Measurements from ENCODE around the gene SRCIN1. TPM values are rescaled to one million over a fixed set of nuclear protein-coding genes. Genes with fewer than 3 reads are reported as not detected.

The SRCIN1 gene
- total and polyA plus RNA-seq, 2 donors (not counting 1 experiment from before 2014, with no cell fraction given): 0.44 to 1.1 TPM

DNA sequence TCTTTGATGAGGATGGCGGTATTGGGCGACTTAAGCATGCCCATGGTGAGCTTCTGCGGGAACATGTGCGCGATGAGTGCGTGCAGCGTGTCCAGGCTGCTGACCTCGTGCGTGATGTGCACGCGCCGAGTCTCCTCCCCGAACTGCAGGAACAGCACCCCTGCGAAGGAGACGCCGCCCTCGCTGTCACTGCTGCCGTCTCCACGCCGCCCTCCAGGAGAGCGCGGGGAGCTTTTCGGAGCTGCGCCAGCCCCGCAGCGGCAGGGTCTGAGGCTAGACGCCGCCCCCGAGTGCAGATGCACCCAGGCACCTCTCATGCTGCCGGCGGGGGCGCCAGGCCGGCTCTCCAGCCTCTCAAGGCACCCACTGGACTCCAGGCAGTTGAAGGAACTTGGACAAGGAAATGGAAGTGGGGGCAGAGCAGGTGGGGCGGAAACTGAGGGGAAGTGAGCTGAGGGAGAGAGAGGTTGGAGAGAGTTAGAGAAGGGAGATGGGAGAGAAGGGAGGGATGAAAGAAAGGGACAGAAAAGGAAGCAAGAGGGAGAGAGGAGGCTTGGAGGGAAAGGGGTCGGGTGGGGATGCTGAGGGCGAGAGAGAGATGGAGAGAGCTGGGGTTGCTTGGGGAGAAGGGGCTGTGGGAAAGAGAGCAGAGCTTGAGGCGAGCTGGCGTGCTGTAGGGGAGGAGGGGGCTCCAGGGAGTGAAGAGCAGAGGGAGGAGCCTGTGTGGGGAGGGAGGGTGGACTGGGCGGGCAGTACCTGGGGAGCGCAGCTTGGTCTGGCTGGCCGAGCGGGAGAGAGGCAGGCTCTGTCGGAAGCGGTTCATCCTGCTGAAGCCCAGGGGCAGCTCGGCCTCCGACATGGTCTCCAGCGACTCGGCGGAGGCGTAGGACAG, 42.1 kb downstream of the SRCIN1 start:
- DNase-seq: peak; percentile 40
- peak overlapping the region; percentile 11 for H3K9ac ChIP-seq (ENCODE audit: low read length)
- WGBS (ENCODE audit: insufficient coverage): 10% methylated on average over 50 of the region's 50 CpGs
- Mint-ChIP-seq H3K4me1 (peaks cover 35% of the 10 kb centered on the region), H3K27me3 (peaks cover 54% of the 10 kb centered on the region), H3K27ac (peak overlapping the region; percentile 26), H3K4me3 (no peak overlapping the region), H3K9me3 (ENCODE audit: insufficient read depth) (no peaks in the 10 kb centered on the region)
- ATAC-seq (ENCODE audit: low read depth): no peak
- peaks cover 0 to 47% (median 1%) of the 10 kb centered on the region in 3 donors for H3K9me3 ChIP-seq (ENCODE audit: control extremely low read depth in 1 of 3, control insufficient read depth in 2 of 3, insufficient read depth in 1 of 3, low read length in 2 of 3)
- H3K79me2 ChIP-seq (ENCODE audit: control insufficient read depth, insufficient read depth, low read length): no peaks in the 10 kb centered on the region
- intact Hi-C loops (cut with micrococcal nuclease): no loop called here
- H3K27me3 ChIP-seq (replicated peaks in 1 of 4; ENCODE audit: control extremely low read depth in 1 of 4, control insufficient read depth in 3 of 4, insufficient read depth in 4 of 4, low read length in 3 of 4): peaks cover 0 to 84% (median 66%) of the 10 kb centered on the region in 4 experiments
- H3K4me3 ChIP-seq (ENCODE audit: control extremely low read depth in 1 of 5, extremely low read depth in 1 of 5, insufficient read depth in 1 of 5, low read depth in 2 of 5, low read length in 4 of 5): no peak overlapping the region
- CTCF ChIA-PET: interaction anchor here (1.1 to 1.5 kb wide), 3 partner anchors 19 to 113 kb away, joined by 3 to 4 read pairs (median 3); no protein-coding TSS in a partner anchor
- TF ChIP-seq EZH2 (IDR thresholded peaks at IDR 0.05; ENCODE audit: borderline replicate concordance, insufficient read depth, low read depth, low read length, poor library complexity, severe bottlenecking): no peak
- TF ChIP-seq, protein P1, sequence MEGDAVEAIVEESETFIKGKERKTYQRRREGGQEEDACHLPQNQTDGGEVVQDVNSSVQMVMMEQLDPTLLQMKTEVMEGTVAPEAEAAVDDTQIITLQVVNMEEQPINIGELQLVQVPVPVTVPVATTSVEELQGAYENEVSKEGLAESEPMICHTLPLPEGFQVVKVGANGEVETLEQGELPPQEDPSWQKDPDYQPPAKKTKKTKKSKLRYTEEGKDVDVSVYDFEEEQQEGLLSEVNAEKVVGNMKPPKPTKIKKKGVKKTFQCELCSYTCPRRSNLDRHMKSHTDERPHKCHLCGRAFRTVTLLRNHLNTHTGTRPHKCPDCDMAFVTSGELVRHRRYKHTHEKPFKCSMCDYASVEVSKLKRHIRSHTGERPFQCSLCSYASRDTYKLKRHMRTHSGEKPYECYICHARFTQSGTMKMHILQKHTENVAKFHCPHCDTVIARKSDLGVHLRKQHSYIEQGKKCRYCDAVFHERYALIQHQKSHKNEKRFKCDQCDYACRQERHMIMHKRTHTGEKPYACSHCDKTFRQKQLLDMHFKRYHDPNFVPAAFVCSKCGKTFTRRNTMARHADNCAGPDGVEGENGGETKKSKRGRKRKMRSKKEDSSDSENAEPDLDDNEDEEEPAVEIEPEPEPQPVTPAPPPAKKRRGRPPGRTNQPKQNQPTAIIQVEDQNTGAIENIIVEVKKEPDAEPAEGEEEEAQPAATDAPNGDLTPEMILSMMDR (IDR thresholded peaks at IDR 0.05): no peak
- peaks cover 43 to 48% of the 10 kb centered on the region in 2 donors for H3K4me1 ChIP-seq (ENCODE audit: control insufficient read depth in 2 of 2, insufficient read depth in 2 of 2, low read length in 2 of 2)
- H4K20me1 ChIP-seq (ENCODE audit: control insufficient read depth, insufficient read depth, low read length, poor library complexity, severe bottlenecking): peaks cover 6% of the 10 kb centered on the region
- no peaks in the 10 kb centered on the region for H3K36me3 ChIP-seq (replicated peaks in 1 of 2; ENCODE audit: control extremely low read depth in 1 of 2, control insufficient read depth in 1 of 2, extremely low read depth in 1 of 2, insufficient read depth in 2 of 2, low read length in 1 of 2)
- H2AFZ ChIP-seq (ENCODE audit: insufficient read depth, low read depth, low read length, poor library complexity, severe bottlenecking): no peak overlapping the region
- H3K27ac ChIP-seq (ENCODE audit: low read length in 2 of 2): no peak overlapping the region
- POLR2A ChIA-PET: no interaction called here
- peak overlapping the region; percentile 64 for H3K4me2 ChIP-seq (replicated peaks; ENCODE audit: low read depth, low read length, poor library complexity, severe bottlenecking)

DNA sequence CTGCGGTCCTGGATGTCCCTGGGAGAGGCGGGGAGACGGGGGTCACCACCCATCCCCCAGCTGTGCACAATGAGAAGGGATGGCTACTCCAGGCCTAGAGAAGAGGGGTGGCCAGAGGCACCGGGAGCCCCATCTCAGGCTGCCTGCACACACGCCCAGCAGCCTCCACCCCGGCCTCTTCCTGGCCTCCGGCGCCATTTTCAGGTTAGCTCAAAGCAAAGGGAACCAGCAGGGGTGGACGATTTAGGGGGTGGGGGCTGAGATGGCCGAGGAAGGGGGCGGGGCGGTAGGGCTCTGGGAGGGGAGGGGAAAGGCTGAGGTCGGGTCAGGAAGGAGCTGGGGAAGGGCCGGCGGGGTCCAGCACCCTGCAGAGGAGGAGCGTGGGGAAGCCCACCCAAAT, 42.8 kb downstream of the SRCIN1 start:
- CTCF ChIA-PET: interaction anchor here (1.1 to 1.5 kb wide), 2 partner anchors 22 to 114 kb away, joined by 3 read pairs; no protein-coding TSS in a partner anchor
- Histone ChIP-seq H4K20me1 (ENCODE audit: control insufficient read depth, insufficient read depth, low read length, poor library complexity, severe bottlenecking) (peaks cover 6% of the 10 kb centered on the region), H3K9ac (ENCODE audit: low read length) (no peak overlapping the region), H3K79me2 (ENCODE audit: control insufficient read depth, insufficient read depth, low read length) (no peaks in the 10 kb centered on the region), H3K27ac (ENCODE audit: low read length in 2 of 2) (no peak overlapping the region), H3K4me2 (replicated peaks; ENCODE audit: low read depth, low read length, poor library complexity, severe bottlenecking) (peak overlapping the region; percentile 64), H3K9me3 (ENCODE audit: control extremely low read depth in 1 of 3, control insufficient read depth in 2 of 3, insufficient read depth in 1 of 3, low read length in 2 of 3) (peaks cover 0 to 43% (median 1%) of the 10 kb centered on the region in 3 donors), H3K4me1 (ENCODE audit: control insufficient read depth in 2 of 2, insufficient read depth in 2 of 2, low read length in 2 of 2) (peaks cover 43 to 48% of the 10 kb centered on the region in 2 donors), H2AFZ (ENCODE audit: insufficient read depth, low read depth, low read length, poor library complexity, severe bottlenecking) (no peak overlapping the region), H3K4me3 (ENCODE audit: control extremely low read depth in 1 of 5, extremely low read depth in 1 of 5, insufficient read depth in 1 of 5, low read depth in 2 of 5, low read length in 4 of 5) (no peak overlapping the region), H3K27me3 (replicated peaks in 1 of 4; ENCODE audit: control extremely low read depth in 1 of 4, control insufficient read depth in 3 of 4, insufficient read depth in 4 of 4, low read length in 3 of 4) (peaks cover 0 to 77% (median 60%) of the 10 kb centered on the region in 4 experiments), H3K36me3 (replicated peaks in 1 of 2; ENCODE audit: control extremely low read depth in 1 of 2, control insufficient read depth in 1 of 2, extremely low read depth in 1 of 2, insufficient read depth in 2 of 2, low read length in 1 of 2) (no peaks in the 10 kb centered on the region)
- Mint-ChIP-seq H3K27ac (no peak overlapping the region), H3K27me3 (peaks cover 47% of the 10 kb centered on the region), H3K9me3 (ENCODE audit: insufficient read depth) (no peaks in the 10 kb centered on the region), H3K4me3 (no peak overlapping the region), H3K4me1 (peaks cover 40% of the 10 kb centered on the region)
- no peak for ATAC-seq (ENCODE audit: low read depth)
- no peak for DNase-seq
- intact Hi-C loops (cut with micrococcal nuclease): no loop called here
- WGBS (ENCODE audit: insufficient coverage): 11% methylated on average over 11 of the region's 16 CpGs
- TF ChIP-seq, protein P1 (IDR thresholded peaks at IDR 0.05): no peak
- TF ChIP-seq EZH2 (IDR thresholded peaks at IDR 0.05; ENCODE audit: borderline replicate concordance, insufficient read depth, low read depth, low read length, poor library complexity, severe bottlenecking): no peak
- POLR2A ChIA-PET: no interaction called here

Measured in B cell (primary cell).